NCI-H345 treated with DMSO at 0.1 percent for 48 hours (cell line): ENCODE results near the gene PDIA2.

Experiments used
- DNase-seq: peaks from one replicate; lab custom pipeline; 2025; ENCODE audit not compliant: unreplicated experiment; lab: John Stamatoyannopoulos, UW

The PDIA2 gene

DNA sequence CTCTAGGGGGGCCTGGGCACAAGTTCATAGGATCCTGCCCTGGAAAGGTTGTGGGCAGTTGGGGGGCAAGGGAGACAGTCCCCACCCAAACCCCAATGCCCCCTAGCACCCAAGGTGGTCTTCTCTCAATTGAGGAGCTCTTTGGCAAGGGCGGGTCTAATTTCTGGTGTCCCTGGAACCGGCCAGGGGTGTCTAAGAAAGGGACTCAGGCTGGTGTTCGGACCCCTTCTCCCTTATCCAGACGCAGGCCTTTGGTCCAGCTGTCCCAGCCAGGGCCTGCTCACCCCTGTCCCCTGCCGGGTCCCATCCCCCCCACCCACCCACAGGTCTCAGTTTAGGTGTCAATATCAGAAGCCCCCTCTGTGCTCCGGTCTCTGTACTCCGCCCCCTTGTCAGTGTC, 3.4 kb upstream of the PDIA2 start:
- no peak for DNase-seq

DNA sequence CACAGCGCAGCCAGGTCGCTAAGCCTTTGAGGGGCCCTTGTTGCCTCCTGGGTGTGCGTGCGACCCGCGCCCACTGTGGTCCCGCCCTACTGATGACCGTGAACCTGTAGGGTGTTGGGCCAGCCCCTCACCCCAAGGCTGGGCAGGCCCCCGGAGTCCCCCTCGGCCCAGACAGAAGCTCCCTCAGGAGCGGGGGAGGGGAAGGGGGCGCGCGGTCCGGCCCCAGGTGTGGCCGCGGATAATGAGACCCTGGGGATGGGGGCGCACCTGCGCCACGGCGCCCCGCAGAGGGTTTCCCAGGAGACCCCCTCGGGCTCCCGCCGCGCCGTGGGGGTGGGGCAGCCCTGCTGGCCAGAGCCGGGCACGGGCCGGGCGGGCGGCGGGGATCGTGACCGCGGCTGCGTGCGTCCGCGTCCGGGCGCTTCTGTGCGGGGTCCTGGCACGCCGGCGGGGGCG, 2.9 kb upstream of the PDIA2 start:
- DNase-seq = no peak

DNA sequence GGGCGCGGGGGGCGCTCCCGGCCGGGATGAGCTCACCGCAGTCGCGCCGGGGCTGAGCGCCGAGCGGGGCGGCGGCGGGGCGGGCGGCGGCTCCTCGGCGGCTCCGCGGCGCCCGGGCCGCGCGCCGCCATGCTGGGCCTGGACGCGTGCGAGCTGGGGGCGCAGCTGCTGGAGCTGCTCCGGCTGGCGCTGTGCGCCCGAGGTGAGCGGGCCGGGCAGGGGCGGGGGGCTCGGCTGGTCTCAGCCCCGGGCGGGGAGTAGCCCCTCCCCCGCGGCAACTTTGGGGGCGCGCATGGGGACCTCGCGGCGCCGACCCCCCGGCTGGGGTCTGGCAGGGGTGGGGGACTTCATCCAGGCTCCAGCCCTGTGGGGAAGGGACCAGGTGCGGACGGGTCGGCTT, 2.4 kb upstream of the PDIA2 start, which contains the start of gene ARHGDIG:
Gene ARHGDIG, plus strand, starts transcription at position 40 of the 400 bp plus-strand sequence. Its CDS starts 90 bp downstream, at position 130.
- DNase-seq = no peak

DNA sequence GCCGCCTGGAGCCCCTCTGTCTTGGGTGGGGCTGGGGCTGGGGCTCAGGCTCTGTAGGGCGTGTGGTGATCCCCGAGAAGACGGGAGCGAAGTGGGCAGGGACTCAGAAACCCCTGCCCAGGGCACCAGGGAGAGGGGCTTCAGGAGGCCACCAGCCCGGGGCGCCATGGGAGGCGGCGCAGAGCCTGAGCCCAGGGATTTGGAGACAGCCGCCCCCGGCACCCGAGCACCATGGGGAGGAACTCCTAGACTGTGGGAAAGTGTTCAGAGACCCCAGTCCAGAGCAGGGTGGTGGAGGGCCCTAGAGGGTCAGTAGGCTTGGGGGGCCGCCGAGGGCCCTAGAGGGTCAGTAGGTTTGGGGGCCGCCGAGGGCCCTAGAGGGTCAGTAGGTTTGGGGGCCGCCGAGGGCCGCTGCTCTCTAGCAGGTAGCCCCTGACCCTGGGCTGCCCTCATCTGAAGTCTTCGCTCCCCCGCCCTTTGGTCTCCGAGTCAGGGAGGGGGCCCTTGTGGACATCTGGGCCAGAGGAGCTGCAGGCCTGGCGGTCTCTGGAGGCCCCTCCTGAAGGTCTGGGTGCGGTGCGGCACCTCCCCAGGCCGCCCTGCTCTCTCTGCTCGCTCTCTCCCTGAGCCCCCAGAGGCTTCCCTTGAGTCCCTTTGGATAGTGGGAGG, 1.8 kb upstream of the PDIA2 start:
- no peak for DNase-seq

DNA sequence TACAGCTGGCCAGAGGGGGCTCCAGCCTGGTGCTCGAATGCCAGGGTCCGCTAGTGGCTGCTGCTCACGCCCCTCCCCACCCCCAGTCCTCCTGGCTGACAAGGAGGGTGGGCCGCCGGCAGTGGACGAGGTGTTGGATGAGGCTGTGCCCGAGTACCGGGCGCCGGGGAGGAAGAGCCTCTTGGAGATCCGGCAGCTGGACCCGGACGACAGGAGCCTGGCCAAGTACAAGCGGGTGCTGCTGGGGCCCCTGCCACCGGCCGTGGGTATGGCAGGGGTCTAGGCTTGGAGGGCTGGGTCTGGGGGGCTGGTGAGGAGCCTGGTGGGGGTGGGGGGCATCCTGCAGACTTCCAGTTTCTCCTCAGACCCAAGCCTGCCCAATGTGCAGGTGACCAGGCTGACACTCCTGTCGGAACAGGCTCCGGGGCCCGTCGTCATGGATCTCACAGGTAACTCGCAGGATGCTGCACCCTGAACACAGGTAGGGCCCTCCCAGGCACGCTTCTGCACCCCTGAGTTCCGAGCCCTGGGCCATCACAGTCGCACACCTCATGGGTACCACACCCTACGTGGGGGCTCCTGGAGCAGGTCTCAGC, 1.2 kb upstream of the PDIA2 start:
- no peak for DNase-seq

DNA sequence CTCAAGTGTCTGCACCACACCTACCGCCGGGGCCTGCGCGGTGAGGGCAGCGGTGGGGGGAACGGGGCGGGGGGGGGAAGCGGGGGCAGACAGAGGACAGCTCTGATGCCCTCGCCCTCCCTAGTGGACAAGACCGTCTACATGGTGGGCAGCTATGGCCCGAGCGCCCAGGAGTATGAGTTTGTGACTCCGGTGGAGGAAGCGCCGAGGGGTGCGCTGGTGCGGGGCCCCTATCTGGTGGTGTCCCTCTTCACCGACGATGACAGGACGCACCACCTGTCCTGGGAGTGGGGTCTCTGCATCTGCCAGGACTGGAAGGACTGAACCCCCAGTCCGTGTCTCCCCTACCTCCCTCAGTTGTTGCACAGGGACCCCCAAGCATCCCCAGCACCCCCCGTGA, 473 bp upstream of the PDIA2 start:
- no peak for DNase-seq

DNA sequence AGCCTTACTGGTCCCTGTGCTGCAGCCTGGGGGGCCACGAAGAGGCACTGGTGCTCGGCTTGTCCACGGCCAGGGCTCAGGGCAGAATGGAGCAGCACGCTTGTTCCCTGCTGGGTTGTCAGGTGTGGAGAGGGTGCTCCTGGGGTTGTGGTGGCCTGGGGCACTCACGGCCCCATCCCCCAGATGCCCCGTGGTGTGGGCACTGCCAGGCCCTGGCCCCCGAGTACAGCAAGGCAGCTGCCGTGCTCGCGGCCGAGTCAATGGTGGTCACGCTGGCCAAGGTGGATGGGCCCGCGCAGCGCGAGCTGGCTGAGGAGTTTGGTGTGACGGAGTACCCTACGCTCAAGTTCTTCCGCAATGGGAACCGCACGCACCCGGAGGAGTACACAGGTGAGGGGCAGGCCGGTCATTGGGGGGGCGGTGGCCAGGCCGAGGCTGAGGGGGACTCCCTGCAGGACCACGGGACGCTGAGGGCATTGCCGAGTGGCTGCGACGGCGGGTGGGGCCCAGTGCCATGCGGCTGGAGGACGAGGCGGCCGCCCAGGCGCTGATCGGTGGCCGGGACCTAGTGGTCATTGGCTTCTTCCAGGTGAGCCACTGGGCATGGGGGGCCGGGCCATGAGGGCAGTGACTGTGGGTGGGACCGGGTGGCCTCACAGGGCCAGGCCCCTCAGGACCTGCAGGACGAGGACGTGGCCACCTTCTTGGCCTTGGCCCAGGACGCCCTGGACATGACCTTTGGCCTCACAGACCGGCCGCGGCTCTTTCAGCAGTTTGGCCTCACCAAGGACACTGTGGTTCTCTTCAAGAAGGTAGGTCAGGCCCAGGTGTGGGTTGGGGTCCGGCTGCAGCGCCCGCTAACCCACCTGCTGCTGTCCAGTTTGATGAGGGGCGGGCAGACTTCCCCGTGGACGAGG, 1.5 kb downstream of the PDIA2 start:
- DNase-seq = no peak

DNA sequence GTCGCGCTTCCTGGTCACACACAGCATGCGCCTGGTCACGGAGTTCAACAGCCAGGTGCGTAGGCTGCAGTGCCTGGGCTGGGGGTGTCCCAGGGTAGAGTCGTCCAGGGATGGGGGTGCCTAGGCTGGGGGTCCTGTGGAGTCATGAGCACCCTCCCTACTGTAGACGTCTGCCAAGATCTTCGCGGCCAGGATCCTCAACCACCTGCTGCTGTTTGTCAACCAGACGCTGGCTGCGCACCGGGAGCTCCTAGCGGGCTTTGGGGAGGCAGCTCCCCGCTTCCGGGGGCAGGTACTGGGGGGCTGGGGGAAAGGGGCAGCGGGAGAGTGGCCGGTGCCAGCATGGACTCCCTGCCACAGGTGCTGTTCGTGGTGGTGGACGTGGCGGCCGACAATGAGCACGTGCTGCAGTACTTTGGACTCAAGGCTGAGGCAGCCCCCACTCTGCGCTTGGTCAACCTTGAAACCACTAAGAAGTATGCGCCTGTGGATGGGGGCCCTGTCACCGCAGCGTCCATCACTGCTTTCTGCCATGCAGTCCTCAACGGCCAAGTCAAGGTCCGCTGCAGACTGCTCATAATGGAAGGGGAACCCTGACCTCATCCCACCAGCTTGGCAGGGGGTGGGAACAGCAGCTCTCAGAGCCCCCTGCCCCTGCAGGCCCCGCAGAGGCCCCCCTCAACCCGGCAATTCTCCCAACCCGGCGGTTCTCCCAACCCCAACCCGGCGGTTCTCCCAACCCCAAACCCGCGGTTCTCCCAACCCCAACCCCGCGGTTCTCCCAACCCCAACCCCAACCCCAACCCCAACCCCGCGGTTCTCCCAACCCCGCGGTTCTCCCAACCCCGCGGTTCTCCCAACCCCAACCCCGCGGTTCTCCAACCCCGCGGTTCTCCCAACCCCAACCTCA, 2.4 kb downstream of the PDIA2 start:
- DNase-seq = no peak

DNA sequence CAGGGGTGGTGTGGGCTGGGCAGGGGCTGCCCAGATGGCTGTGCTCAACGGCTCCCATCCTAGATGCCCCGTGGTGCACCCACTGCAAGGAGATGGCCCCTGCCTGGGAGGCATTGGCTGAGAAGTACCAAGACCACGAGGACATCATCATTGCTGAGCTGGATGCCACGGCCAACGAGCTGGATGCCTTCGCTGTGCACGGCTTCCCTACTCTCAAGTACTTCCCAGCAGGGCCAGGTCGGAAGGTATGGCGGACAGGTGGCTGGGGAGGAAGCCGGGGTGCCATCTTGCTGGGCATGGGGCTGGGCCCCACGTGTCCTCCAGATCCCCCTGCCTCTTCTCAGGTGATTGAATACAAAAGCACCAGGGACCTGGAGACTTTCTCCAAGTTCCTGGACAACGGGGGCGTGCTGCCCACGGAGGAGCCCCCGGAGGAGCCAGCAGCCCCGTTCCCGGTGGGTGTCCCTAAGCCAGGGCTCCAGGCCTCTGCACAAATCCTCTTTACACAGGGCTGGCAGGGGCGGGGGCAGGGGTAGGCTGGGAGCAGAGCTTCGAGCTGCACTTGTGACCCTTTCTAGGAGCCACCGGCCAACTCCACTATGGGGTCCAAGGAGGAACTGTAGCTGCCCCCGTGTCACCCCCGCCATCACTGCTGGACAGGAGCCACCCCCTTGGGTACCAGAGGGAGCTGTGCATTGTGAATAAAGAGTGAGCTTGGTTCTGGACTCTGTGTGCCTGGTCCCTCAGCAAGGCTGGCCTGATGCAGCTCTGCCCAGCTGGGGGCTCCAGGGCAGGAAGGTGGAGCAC, 3.7 kb downstream of the PDIA2 start:
- no peak for DNase-seq

DNA sequence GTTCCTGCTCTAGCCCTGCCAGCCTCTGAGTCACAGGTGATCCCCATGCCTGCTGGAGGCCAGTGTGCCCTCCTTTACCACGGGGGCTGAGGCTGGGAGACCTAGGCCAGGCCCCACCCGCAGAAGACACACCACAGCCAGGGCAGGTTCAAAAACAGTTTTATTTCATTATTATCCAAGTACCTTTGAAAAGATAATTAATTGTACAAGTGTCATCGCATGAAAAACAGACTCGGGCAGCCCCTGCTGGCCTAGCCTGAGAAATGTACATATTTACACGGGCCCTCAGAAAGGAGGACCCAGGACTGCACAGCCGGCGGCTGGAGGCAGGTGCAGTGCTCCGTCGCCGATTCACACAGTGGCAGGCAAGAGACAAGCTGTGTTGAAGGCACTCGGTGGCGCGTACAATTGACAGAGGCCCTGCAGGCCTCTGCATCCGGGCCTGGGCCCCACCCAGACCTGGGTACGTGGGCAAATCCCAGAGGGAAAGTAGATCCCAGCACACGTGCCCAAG, 4.4 kb downstream of the PDIA2 start:
- DNase-seq = peak; percentile 65

DNA sequence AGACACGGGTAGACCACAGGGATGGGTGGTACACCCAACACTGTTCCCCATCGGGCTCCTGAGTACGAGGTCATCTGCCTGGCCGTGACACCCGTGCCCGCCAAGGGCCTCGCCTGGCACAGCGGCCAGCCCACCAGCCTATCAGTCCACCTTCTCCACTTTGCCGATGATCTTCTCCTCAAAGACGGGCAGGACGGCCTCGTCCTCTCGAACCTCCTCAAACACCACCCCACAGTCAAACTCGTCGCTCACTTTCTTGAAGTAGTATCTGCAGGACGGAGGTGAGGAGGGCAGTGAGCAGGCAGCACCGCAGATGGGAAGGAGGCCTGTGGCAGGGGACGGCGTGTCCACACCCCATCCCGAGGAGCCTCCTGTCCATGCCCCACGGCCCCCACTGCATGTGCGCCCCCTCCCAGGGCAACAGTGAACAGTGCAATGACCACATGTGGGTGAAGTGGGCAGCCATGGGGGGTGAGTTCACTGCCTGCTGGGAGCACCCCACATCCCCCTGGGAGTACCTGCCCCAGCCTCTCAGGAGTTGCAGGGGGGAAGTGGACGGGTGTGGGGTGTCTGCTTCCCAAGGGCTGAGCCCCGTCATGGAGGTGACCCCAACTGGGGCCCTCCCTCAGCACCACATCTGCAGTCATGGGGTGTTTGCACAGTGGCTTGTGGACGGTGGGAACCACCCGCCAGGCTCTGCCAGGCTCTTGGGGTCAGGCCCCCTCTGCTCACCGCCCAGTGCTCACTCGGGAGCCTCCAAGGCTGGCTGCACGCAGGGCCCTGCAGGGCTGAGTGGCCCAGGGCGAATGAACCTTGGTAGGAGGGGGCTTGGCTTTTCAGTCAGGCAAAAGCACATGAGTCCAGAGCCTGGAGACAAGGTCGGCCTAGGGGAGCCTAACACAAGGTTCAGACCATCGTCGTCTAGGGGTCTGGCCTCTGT, 5.3 kb downstream of the PDIA2 start:
- DNase-seq = no peak

DNA sequence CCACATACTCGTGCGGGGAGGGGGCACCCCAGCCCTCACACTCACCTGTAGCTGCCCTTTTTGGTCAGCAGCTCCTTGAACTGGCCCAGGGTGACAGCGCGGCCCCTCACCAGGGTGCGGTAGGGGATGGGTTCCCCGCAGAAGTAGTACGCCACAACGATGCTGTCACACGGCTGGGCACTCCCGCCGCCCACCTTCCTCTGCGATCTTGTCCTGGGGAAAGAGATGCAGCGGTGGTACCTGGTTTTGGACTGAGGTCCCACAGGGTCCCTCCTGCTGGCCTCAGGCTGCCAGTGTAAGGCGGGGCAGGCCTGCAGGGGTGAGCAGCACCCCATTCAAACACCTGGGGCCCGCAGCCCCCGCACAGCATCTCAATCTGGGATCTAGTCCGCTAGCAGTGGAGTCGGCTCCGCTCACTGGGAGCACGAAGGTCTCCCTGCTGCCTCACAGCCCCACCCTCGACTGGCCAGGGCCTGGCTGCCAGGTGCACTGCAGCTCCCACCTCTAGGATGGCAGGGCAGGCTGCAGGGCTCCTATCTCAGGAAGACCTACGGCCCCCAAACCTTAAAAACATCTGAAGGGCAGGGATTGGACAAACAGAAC, 6.5 kb downstream of the PDIA2 start:
- DNase-seq = no peak

DNA sequence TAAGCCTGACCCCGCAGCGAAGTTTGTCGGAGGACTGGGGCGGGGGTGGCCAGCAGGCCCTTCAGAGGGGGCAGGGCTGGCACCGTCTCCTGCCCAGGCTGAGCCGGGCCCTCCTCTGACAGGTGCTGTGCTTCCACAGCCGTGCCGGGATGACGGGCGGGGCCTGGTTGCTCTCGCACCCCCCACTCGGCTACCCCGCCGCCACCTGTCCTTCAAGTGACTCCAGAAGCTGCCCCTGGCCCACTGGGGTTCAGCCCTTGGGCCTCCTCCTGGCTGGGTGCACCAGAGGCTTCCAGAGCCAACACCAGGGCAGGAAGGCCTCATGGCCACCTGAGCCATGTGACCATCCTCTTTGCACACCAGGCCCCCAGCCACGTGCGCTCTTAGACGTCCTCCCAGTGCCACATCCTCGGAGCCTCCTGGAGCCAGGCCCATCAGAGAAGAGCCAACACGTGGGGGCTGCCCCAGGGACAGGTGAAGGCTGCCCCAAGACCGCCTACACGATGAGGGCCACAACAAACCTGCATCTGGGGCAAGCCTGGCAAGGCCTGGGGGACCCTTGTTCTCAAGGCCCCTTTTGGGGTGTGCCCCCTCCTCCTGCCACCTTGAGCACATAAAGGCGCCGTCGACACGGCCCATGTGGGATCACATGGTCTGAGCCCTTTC, 7.2 kb downstream of the PDIA2 start:
- DNase-seq = no peak

DNA sequence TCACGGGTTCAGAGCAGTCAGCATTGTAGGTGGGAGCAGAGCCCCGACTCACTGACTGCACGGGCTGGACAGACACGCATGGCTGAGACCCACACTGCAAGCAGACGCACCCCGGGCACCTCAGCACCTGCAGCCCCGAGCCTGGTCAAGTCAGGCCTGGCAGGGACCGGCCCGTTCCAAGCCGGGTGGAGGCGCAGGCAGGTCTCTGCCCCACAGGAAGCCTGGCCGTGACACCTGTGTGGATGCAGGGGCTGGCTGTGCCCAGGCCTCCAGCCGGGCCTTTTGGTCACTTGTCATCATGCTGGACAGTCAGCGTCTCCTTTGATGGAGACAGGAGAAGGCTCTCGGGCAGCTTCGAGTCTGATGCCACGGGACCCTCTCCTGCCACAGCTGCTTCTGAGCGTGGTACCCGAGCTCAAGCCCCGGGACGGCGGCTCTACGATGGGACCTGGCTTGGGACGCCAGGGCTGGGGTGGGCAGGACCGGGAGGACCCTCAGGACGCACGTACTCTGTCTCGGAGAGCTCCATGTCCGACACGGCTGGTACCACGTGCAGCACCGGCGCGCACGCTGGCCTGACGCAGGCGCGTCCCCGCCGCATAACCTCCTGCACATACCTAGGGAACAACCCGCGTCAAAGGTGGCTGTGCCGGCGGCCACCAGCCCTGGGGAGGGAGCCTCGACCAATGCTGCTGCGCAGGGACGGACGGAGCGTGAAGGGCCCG, 7.9 kb downstream of the PDIA2 start:
- no peak for DNase-seq

DNA sequence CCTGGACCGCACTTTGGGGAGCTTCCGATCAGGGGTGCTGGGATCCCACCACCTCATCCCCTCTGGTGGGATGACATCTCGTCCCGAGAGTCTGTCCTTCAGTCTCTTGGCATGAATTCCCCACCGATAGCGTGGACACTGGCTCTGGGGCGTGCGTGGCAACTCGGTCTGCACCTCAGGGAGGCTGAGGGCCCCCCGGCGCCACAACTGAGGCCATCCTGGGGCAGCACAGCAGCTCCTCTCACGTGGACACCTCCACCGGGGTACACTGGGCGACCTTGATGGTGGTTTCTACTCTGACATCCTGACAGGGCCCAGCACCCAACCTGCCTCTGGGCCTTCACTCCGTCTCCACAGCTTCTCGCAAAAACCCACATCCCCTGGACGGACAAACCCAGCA, 8.6 kb downstream of the PDIA2 start:
- no peak for DNase-seq

DNA sequence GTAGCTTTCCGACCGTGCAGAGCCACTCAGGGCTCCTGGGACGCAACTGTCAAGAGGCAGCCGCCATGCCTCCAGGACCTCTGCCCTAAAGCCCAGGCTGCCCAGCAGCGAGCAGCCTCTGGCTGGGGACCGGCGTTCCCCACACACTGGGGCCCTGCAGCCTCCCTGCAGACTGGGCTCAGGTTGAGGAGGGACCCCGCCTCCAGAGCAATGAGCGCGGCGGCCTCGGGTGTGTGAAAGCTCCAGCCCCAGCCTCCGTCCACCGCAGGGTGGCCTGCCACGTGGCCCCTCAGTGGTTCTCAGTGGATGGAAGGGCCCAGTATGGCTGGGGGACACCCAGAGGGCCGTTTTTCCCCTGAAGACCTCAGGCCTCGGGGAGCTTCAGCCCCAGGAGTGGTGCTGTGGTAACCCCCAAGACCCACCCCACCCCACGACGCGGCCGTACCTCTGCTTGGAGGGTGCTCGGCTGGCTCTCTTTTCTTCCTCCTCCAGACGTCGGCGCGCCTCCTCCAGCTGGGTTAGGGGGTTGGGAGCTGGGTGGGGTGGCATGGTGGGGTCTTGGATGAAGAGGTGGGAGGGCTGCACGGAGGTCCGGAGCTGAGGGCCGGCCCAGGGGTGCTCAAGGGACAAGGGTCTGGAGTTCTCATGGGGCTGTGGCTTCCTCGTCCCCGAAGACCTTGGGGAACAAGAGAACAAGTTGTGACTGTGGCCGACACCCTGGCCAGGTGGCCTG, 10.2 kb downstream of the PDIA2 start:
- DNase-seq = no peak
